ENCODE results near the gene HYAL1. TPM values are rescaled to one million over a fixed set of nuclear protein-coding genes. Genes with fewer than 3 reads are reported as not detected.
"Not testable (repeated sequence)": the region's sequence is repeated elsewhere in the genome, so short reads cannot be mapped to it uniquely, and the experiment has no call there.

The HYAL1 gene
- total RNA-seq, 2 experiments from 2014 or later: 0.37 TPM; not detected in 1

GRCh38 chr3:50268276-50268675 lies 35.1 kb downstream of the HYAL1 start:
- H3K4me3 Mint-ChIP-seq: no peak overlapping the region
- no peaks in the 10 kb centered on the region for H3K36me3 Mint-ChIP-seq (ENCODE audit: low read depth)
- ATAC-seq (no peak), DNase-seq (no peak)
- H3K27me3 Mint-ChIP-seq: peaks cover 12% of the 10 kb centered on the region
- intact Hi-C loops (cut with DNase I, micrococcal nuclease): no loop called here
- peaks cover 8% of the 10 kb centered on the region for H3K4me1 Mint-ChIP-seq
- no peaks in the 10 kb centered on the region for H3K9me3 Mint-ChIP-seq (ENCODE audit: low read depth)
- POLR2A ChIA-PET: no interaction called here
- no peak overlapping the region for H3K27ac Mint-ChIP-seq
- CTCF ChIA-PET: interaction anchor here (2.7 kb wide), 1 partner anchor 76 kb away, joined by 7 read pairs; no protein-coding TSS in a partner anchor

GRCh38 chr3:50267280-50267913 lies 36.0 kb downstream of the HYAL1 start:
- POLR2A ChIA-PET: no interaction called here
- Mint-ChIP-seq H3K4me3 (no peak overlapping the region), H3K4me1 (peaks cover under 1% of the 10 kb centered on the region), H3K27ac (no peak overlapping the region), H3K27me3 (peaks cover 8% of the 10 kb centered on the region), H3K9me3 (ENCODE audit: low read depth) (no peaks in the 10 kb centered on the region), H3K36me3 (ENCODE audit: low read depth) (no peaks in the 10 kb centered on the region)
- CTCF ChIA-PET: interaction anchor here (0.6 to 2.7 kb wide), 6 partner anchors 9 to 601 kb away, joined by 3 to 8 read pairs (median 5); no protein-coding TSS in a partner anchor
- no peak for DNase-seq
- no peak for ATAC-seq
- intact Hi-C loops (cut with DNase I, micrococcal nuclease): no loop called here

GRCh38 chr3:50266836-50267235 lies 36.5 kb downstream of the HYAL1 start:
- intact Hi-C loops (cut with DNase I, micrococcal nuclease): no loop called here
- no peak for ATAC-seq
- no peak for DNase-seq
- Mint-ChIP-seq H3K4me1 (no peaks in the 10 kb centered on the region), H3K36me3 (ENCODE audit: low read depth) (no peaks in the 10 kb centered on the region), H3K9me3 (ENCODE audit: low read depth) (no peaks in the 10 kb centered on the region), H3K4me3 (no peak overlapping the region), H3K27me3 (peaks cover 8% of the 10 kb centered on the region), H3K27ac (no peak overlapping the region)
- POLR2A ChIA-PET: no interaction called here
- CTCF ChIA-PET: interaction anchor here (0.6 to 2.7 kb wide), 6 partner anchors 9 to 76 kb away, joined by 3 to 8 read pairs (median 5); partner anchors contain the start of gene GNAT1

GRCh38 chr3:50266017-50266416 lies 37.4 kb downstream of the HYAL1 start:
- ChIA-PET CTCF (interaction anchor here (0.6 to 2.7 kb wide), 3 partner anchors 19 to 86 kb away, joined by 5 to 8 read pairs (median 7); no protein-coding TSS in a partner anchor), POLR2A (no interaction called here)
- Mint-ChIP-seq H3K9me3 (ENCODE audit: low read depth) (no peaks in the 10 kb centered on the region), H3K4me3 (no peak overlapping the region), H3K36me3 (ENCODE audit: low read depth) (no peaks in the 10 kb centered on the region), H3K27ac (no peak overlapping the region), H3K27me3 (peaks cover 8% of the 10 kb centered on the region), H3K4me1 (no peaks in the 10 kb centered on the region)
- no peak for DNase-seq
- no peak for ATAC-seq
- intact Hi-C loops (cut with DNase I, micrococcal nuclease): no loop called here

GRCh38 chr3:50265571-50265970 lies 37.8 kb downstream of the HYAL1 start:
- H3K36me3 Mint-ChIP-seq (ENCODE audit: low read depth): no peaks in the 10 kb centered on the region
- ChIA-PET POLR2A (no interaction called here), CTCF (interaction anchor here (0.6 to 2.7 kb wide), 3 partner anchors 18 to 87 kb away, joined by 5 to 8 read pairs (median 7); no protein-coding TSS in a partner anchor)
- no peaks in the 10 kb centered on the region for H3K9me3 Mint-ChIP-seq (ENCODE audit: low read depth)
- H3K4me1 Mint-ChIP-seq: no peaks in the 10 kb centered on the region
- no peak for ATAC-seq
- no peak overlapping the region for H3K27ac Mint-ChIP-seq
- DNase-seq: no peak
- intact Hi-C loops (cut with DNase I, micrococcal nuclease): no loop called here
- no peak overlapping the region for H3K4me3 Mint-ChIP-seq
- H3K27me3 Mint-ChIP-seq: peaks cover 8% of the 10 kb centered on the region

GRCh38 chr3:50264964-50265485 lies 38.3 kb downstream of the HYAL1 start:
- H3K36me3 Mint-ChIP-seq (ENCODE audit: low read depth): no peaks in the 10 kb centered on the region
- ChIA-PET POLR2A (no interaction called here), CTCF (interaction anchor here (1.1 to 2.3 kb wide), 2 partner anchors 18 to 70 kb away, joined by 3 to 10 read pairs; no protein-coding TSS in a partner anchor)
- H3K9me3 Mint-ChIP-seq (ENCODE audit: low read depth): no peaks in the 10 kb centered on the region
- H3K27me3 Mint-ChIP-seq: peaks cover 8% of the 10 kb centered on the region
- H3K4me3 Mint-ChIP-seq: no peak overlapping the region
- H3K4me1 Mint-ChIP-seq: no peaks in the 10 kb centered on the region
- no peak for DNase-seq
- ATAC-seq: no peak
- intact Hi-C loops (cut with DNase I, micrococcal nuclease): no loop called here
- no peak overlapping the region for H3K27ac Mint-ChIP-seq

- H3K27ac Mint-ChIP-seq: no peak overlapping the region
- ChIA-PET CTCF (interaction anchor here (0.6 to 2.3 kb wide), 7 partner anchors 9 to 534 kb away, joined by 3 to 10 read pairs (median 3); no protein-coding TSS in a partner anchor), POLR2A (no interaction called here)
- ATAC-seq (no peak), DNase-seq (no peak)
- H3K4me1 Mint-ChIP-seq: peaks cover 4% of the 10 kb centered on the region
- H3K27me3 Mint-ChIP-seq: peaks cover 8% of the 10 kb centered on the region
- intact Hi-C loops (cut with DNase I, micrococcal nuclease): no loop called here
- H3K9me3 Mint-ChIP-seq (ENCODE audit: low read depth): no peaks in the 10 kb centered on the region
- H3K4me3 Mint-ChIP-seq: no peak overlapping the region
- no peaks in the 10 kb centered on the region for H3K36me3 Mint-ChIP-seq (ENCODE audit: low read depth)
Measured at GRCh38 chr3:50264383-50264963, 38.9 kb downstream of the HYAL1 start.

- ATAC-seq (no peak), DNase-seq (no peak)
- CTCF ChIA-PET: interaction anchor here (0.6 to 2.3 kb wide), 11 partner anchors 8 to 533 kb away, joined by 3 to 10 read pairs (median 3); partner anchors contain the start of gene GNAI2
- intact Hi-C loops (cut with DNase I, micrococcal nuclease): no loop called here
- Mint-ChIP-seq H3K4me3 (no peak overlapping the region), H3K27me3 (peaks cover 8% of the 10 kb centered on the region), H3K9me3 (ENCODE audit: low read depth) (no peaks in the 10 kb centered on the region), H3K27ac (no peak overlapping the region), H3K36me3 (ENCODE audit: low read depth) (peaks cover 3% of the 10 kb centered on the region), H3K4me1 (peaks cover 4% of the 10 kb centered on the region)
- POLR2A ChIA-PET: no interaction called here
Measured at GRCh38 chr3:50263478-50264382, 39.6 kb downstream of the HYAL1 start.

- DNase-seq (no peak), ATAC-seq (no peak)
- peaks cover 3% of the 10 kb centered on the region for H3K27me3 Mint-ChIP-seq
- no peak overlapping the region for H3K27ac Mint-ChIP-seq
- no peak overlapping the region for H3K4me3 Mint-ChIP-seq
- ChIA-PET POLR2A (no interaction called here), CTCF (interaction anchor here (0.6 to 2.3 kb wide), 7 partner anchors 9 to 288 kb away, joined by 3 to 10 read pairs (median 3); partner anchors contain the start of gene GNAI2)
- H3K4me1 Mint-ChIP-seq: peaks cover 4% of the 10 kb centered on the region
- no peaks in the 10 kb centered on the region for H3K9me3 Mint-ChIP-seq (ENCODE audit: low read depth)
- intact Hi-C loops (cut with DNase I, micrococcal nuclease): no loop called here
- H3K36me3 Mint-ChIP-seq (ENCODE audit: low read depth): peaks cover 8% of the 10 kb centered on the region
Measured at GRCh38 chr3:50262778-50263177, 40.6 kb downstream of the HYAL1 start.

- H3K4me1 Mint-ChIP-seq; intact Hi-C loops (cut with DNase I, micrococcal nuclease); H3K27me3 Mint-ChIP-seq; ATAC-seq; POLR2A ChIA-PET; H3K9me3 Mint-ChIP-seq (ENCODE audit: low read depth); H3K27ac Mint-ChIP-seq; DNase-seq; H3K4me3 Mint-ChIP-seq: not testable (repeated sequence)
- CTCF ChIA-PET: interaction anchor here (0.6 to 1.4 kb wide), 2 partner anchors 11 to 67 kb away, joined by 3 to 5 read pairs; no protein-coding TSS in a partner anchor
- H3K36me3 Mint-ChIP-seq (ENCODE audit: low read depth): peaks cover 11% of the 10 kb centered on the region
Measured at GRCh38 chr3:50262200-50262599, 41.2 kb downstream of the HYAL1 start.

- POLR2A ChIA-PET: interaction anchor here (0.6 kb wide), 1 partner anchor 17 kb away, joined by 4 read pairs; no protein-coding TSS in a partner anchor
- Mint-ChIP-seq H3K27ac (no peak overlapping the region), H3K4me3 (no peak overlapping the region), H3K36me3 (ENCODE audit: low read depth) (peaks cover 16% of the 10 kb centered on the region), H3K4me1 (peaks cover 4% of the 10 kb centered on the region), H3K27me3 (peaks cover 2% of the 10 kb centered on the region), H3K9me3 (ENCODE audit: low read depth) (no peaks in the 10 kb centered on the region)
- intact Hi-C loops (cut with DNase I, micrococcal nuclease): no loop called here
- ATAC-seq (no peak), DNase-seq (no peak)
- CTCF ChIA-PET: interaction anchor here (0.7 to 7.0 kb wide), 6 partner anchors 10 to 57 kb away, joined by 3 to 44 read pairs (median 4); no protein-coding TSS in a partner anchor
Measured at GRCh38 chr3:50261505-50261904, 41.9 kb downstream of the HYAL1 start.
